Measurements from ENCODE around the gene CACNA1I.

Gene CACNA1I

DNA sequence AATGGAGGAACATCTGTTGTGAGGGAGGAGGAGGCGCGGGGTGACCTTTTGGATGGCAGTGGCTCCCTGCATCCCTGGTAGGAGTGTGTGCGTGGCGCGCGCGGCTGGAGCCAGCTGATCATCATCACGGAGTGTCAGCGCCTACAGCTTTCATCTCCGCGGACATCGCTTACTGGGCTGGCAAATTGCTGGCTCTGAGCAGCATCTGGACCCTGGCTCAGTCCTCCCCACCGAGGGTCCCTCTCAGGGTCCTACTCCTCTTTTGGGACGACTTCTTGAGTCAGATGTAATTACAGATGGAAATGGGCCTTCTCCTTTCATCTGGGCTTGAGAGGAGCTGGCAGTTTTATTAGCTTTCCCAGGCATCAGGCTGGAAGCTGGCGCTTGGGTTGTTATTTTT is 85.3 kb downstream of the CACNA1I start:
- TF ChIP-seq, protein P1, sequence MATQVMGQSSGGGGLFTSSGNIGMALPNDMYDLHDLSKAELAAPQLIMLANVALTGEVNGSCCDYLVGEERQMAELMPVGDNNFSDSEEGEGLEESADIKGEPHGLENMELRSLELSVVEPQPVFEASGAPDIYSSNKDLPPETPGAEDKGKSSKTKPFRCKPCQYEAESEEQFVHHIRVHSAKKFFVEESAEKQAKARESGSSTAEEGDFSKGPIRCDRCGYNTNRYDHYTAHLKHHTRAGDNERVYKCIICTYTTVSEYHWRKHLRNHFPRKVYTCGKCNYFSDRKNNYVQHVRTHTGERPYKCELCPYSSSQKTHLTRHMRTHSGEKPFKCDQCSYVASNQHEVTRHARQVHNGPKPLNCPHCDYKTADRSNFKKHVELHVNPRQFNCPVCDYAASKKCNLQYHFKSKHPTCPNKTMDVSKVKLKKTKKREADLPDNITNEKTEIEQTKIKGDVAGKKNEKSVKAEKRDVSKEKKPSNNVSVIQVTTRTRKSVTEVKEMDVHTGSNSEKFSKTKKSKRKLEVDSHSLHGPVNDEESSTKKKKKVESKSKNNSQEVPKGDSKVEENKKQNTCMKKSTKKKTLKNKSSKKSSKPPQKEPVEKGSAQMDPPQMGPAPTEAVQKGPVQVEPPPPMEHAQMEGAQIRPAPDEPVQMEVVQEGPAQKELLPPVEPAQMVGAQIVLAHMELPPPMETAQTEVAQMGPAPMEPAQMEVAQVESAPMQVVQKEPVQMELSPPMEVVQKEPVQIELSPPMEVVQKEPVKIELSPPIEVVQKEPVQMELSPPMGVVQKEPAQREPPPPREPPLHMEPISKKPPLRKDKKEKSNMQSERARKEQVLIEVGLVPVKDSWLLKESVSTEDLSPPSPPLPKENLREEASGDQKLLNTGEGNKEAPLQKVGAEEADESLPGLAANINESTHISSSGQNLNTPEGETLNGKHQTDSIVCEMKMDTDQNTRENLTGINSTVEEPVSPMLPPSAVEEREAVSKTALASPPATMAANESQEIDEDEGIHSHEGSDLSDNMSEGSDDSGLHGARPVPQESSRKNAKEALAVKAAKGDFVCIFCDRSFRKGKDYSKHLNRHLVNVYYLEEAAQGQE (IDR thresholded peaks at IDR 0.05; ENCODE audit: low read depth), result no peak
- TF ChIP-seq TEAD4 (IDR thresholded peaks at IDR 0.05) (no peak), EP300 (IDR thresholded peaks at IDR 0.05; ENCODE audit: borderline replicate concordance) (no peak), USF1 (IDR thresholded peaks at IDR 0.05) (no peak), YY1 (IDR thresholded peaks at IDR 0.05; ENCODE audit: low read depth) (no peak), MAX (IDR thresholded peaks at IDR 0.05) (no peak), RAD21 (IDR thresholded peaks at IDR 0.05; ENCODE audit: low read depth) (no peak), FOXM1 (IDR thresholded peaks at IDR 0.05; ENCODE audit: borderline replicate concordance, low read depth) (no peak), CEBPB (IDR thresholded peaks at IDR 0.05) (no peak), TAF1 (IDR thresholded peaks at IDR 0.05; ENCODE audit: low read depth) (no peak), CREB1 (IDR thresholded peaks at IDR 0.05; ENCODE audit: low read depth) (no peak), TCF12 (IDR thresholded peaks at IDR 0.05; ENCODE audit: low read depth) (no peak), ZBTB7A (IDR thresholded peaks at IDR 0.05; ENCODE audit: low read depth) (no peak), NFIC (IDR thresholded peaks at IDR 0.05) (no peak)

DNA sequence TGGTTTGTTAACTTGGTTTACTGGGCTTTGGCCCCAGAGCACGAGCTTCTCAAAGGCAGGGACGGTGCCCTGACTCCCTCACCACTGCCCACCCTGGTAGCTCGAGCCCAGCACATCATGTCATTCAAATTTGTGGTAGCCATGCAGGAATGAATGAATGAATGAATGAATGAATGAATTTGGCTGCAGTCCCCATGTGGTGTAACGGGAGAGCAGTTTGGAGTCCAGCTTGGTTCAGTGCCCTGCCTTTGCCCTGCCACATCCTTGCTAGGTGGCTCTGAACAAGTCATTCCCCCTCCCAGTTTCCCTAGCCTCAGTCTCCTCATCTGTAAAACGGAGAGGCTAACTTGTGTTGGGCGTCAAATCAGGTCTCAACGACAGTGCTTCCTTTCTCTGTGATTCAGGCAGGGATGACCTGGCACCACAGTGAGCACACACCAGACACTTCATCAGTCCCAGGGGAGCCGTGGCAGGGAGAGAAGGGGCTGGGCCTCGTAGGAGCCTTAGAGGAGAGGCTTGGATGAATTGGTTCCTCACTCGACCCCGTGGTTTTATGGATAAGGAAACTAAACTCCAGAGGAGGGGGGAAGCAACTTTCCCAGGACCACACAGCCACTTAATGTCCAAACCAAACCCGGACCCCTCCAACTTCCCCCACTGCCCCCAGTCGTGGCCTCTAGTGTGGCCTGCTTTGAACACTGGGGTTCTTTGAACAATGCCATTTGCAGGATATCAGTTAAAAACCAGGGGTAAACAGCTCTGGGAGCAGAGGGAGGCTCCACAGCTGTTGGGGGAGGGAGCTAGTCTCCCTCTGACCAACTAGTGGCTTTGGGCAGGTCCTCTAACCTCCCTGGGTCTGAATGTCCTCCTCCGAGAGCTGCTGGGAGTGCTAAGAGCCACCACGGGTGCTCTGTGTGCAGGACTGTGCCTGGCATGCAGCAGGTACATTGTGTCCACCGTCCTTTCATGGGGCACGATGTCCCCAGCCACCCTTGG is 86.2 kb downstream of the CACNA1I start:
- TF ChIP-seq USF1 (IDR thresholded peaks at IDR 0.05), result no peak
- no peak for TF ChIP-seq TCF12 (IDR thresholded peaks at IDR 0.05; ENCODE audit: low read depth)
- no peak for TF ChIP-seq FOXM1 (IDR thresholded peaks at IDR 0.05; ENCODE audit: borderline replicate concordance, low read depth)
- TF ChIP-seq YY1 (IDR thresholded peaks at IDR 0.05; ENCODE audit: low read depth), result no peak
- TF ChIP-seq MAX (IDR thresholded peaks at IDR 0.05), result no peak
- TF ChIP-seq TAF1 (IDR thresholded peaks at IDR 0.05; ENCODE audit: low read depth), result no peak
- TF ChIP-seq ZBTB7A (IDR thresholded peaks at IDR 0.05; ENCODE audit: low read depth), result no peak
- TF ChIP-seq, protein P1 (IDR thresholded peaks at IDR 0.05; ENCODE audit: low read depth), result no peak
- TF ChIP-seq CEBPB (IDR thresholded peaks at IDR 0.05), result no peak
- no peak for TF ChIP-seq EP300 (IDR thresholded peaks at IDR 0.05; ENCODE audit: borderline replicate concordance)
- TF ChIP-seq TEAD4 (IDR thresholded peaks at IDR 0.05), result no peak
- no peak for TF ChIP-seq CREB1 (IDR thresholded peaks at IDR 0.05; ENCODE audit: low read depth)
- no peak for TF ChIP-seq RAD21 (IDR thresholded peaks at IDR 0.05; ENCODE audit: low read depth)
- no peak for TF ChIP-seq EGR1 (IDR thresholded peaks at IDR 0.05)
- no peak for TF ChIP-seq NFIC (IDR thresholded peaks at IDR 0.05)

GRCh38 chr22:39658367-39658766 is 87.8 kb downstream of the CACNA1I start:
- TF ChIP-seq EP300 (IDR thresholded peaks at IDR 0.05; ENCODE audit: borderline replicate concordance) (no peak), FOXM1 (IDR thresholded peaks at IDR 0.05; ENCODE audit: borderline replicate concordance, low read depth) (no peak), CEBPB (IDR thresholded peaks at IDR 0.05) (no peak), NFIC (IDR thresholded peaks at IDR 0.05) (no peak), USF1 (IDR thresholded peaks at IDR 0.05) (0 out of 2 replicates have a peak, but pooled peaks have one; percentile 30), TEAD4 (IDR thresholded peaks at IDR 0.05) (no peak), ZBTB7A (IDR thresholded peaks at IDR 0.05; ENCODE audit: low read depth) (no peak)

DNA sequence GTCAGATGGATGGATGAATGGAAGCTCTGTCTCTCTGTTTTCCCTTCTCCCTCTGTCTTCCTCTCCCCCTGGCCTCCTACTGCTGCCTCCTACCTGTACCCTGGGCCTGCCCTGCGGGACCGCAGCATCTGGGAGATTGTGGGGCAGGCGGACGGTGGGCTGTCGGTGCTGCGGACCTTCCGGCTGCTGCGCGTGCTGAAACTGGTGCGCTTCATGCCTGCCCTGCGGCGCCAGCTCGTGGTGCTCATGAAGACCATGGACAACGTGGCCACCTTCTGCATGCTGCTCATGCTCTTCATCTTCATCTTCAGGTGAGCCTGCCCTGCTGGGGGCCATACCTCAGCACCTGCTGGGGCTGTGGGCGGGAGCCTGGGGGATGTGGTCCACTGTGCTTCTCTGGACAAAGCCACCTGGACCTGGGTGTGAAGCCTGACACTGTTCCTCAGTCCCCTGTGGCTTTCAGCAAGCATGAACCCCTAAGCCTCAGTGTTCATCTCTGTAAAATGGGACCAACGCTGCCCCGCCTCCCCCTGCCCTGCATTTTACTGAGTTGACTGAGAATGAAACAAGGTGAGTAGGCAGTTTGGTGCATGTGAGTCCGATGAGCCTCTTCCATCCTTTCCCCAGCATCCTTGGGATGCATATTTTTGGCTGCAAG is 88.4 kb downstream of the CACNA1I start:
- no peak for TF ChIP-seq TEAD4 (IDR thresholded peaks at IDR 0.05)
- TF ChIP-seq CEBPB (IDR thresholded peaks at IDR 0.05), result no peak
- no peak for TF ChIP-seq CREB1 (IDR thresholded peaks at IDR 0.05; ENCODE audit: low read depth)
- no peak for TF ChIP-seq EP300 (IDR thresholded peaks at IDR 0.05; ENCODE audit: borderline replicate concordance)
- TF ChIP-seq YY1 (IDR thresholded peaks at IDR 0.05; ENCODE audit: low read depth), result no peak
- TF ChIP-seq, protein P1 (IDR thresholded peaks at IDR 0.05; ENCODE audit: low read depth), result no peak
- no peak for TF ChIP-seq TAF1 (IDR thresholded peaks at IDR 0.05; ENCODE audit: low read depth)
- no peak for TF ChIP-seq TCF12 (IDR thresholded peaks at IDR 0.05; ENCODE audit: low read depth)
- no peak for TF ChIP-seq NFIC (IDR thresholded peaks at IDR 0.05)
- no peak for TF ChIP-seq RAD21 (IDR thresholded peaks at IDR 0.05; ENCODE audit: low read depth)
- no peak for TF ChIP-seq USF1 (IDR thresholded peaks at IDR 0.05)
- no peak for TF ChIP-seq MAX (IDR thresholded peaks at IDR 0.05)

Data from Ishikawa (cell line).